ENCODE results near the gene SUSD1. TPM values are rescaled to one million over a fixed set of nuclear protein-coding genes. Genes with fewer than 3 reads are reported as not detected.
"Not testable (repeated sequence)": the region's sequence is repeated elsewhere in the genome, so short reads cannot be mapped to it uniquely, and the experiment has no call there.

The SUSD1 gene
- total RNA-seq, 1 donor from 2014 or later, result 47.6 TPM

- no peak for DNase-seq
Measured at GRCh38 chr9:112173489-112174221, 1.4 kb downstream of the SUSD1 start.

- no peak for DNase-seq
Measured at GRCh38 chr9:112170968-112171367, 4.1 kb downstream of the SUSD1 start.

GRCh38 chr9:112170235-112170634, 4.9 kb downstream of the SUSD1 start:
- no peak for DNase-seq

GRCh38 chr9:112169368-112169767, 5.7 kb downstream of the SUSD1 start:
- no peak for DNase-seq

GRCh38 chr9:112168197-112168596, 6.9 kb downstream of the SUSD1 start:
- no peak for DNase-seq

- DNase-seq, result peak; percentile 23
Measured at GRCh38 chr9:112166176-112167140, 8.6 kb downstream of the SUSD1 start.

GRCh38 chr9:112162621-112163413, 12.3 kb downstream of the SUSD1 start:
- no peak for DNase-seq

GRCh38 chr9:112159781-112160180, 15.3 kb downstream of the SUSD1 start:
- DNase-seq, result no peak

GRCh38 chr9:112158656-112159367, 16.3 kb downstream of the SUSD1 start:
- DNase-seq, result no peak

GRCh38 chr9:112157961-112158360, 17.1 kb downstream of the SUSD1 start:
- no peak for DNase-seq

GRCh38 chr9:112157087-112157486, 18.0 kb downstream of the SUSD1 start:
- DNase-seq, result no peak

- DNase-seq, result no peak
Measured at GRCh38 chr9:112149211-112149610, 25.9 kb downstream of the SUSD1 start.

GRCh38 chr9:112145886-112146285, 29.2 kb downstream of the SUSD1 start:
- peak; percentile 9 for DNase-seq

- DNase-seq, result no peak
Measured at GRCh38 chr9:112144807-112145206, 30.3 kb downstream of the SUSD1 start.

- peak; percentile 30 for DNase-seq
Measured at GRCh38 chr9:112142420-112142819, 32.7 kb downstream of the SUSD1 start.

- DNase-seq, result no peak
Measured at GRCh38 chr9:112140936-112141335, 34.2 kb downstream of the SUSD1 start.

GRCh38 chr9:112137066-112137465, 38.0 kb downstream of the SUSD1 start:
- DNase-seq, result no peak

GRCh38 chr9:112135706-112136105, 39.4 kb downstream of the SUSD1 start:
- DNase-seq, result no peak

- not testable (repeated sequence) for DNase-seq
Measured at GRCh38 chr9:112133806-112134205, 41.3 kb downstream of the SUSD1 start.

- DNase-seq, result no peak
Measured at GRCh38 chr9:112132356-112132755, 42.7 kb downstream of the SUSD1 start.

- no peak for DNase-seq
Measured at GRCh38 chr9:112130997-112131396, 44.1 kb downstream of the SUSD1 start.

- no peak for DNase-seq
Measured at GRCh38 chr9:112130347-112130746, 44.8 kb downstream of the SUSD1 start.
